ENCODE data around the gene TBC1D14.

TBC1D14 gene

GRCh38 chr4:6945052-6945409, 35.4 kb downstream of the TBC1D14 start:
- DNase-seq (ENCODE audit: low read depth, low spot score) = no peak

- no peak for DNase-seq (ENCODE audit: low read depth, low spot score)
Measured at GRCh38 chr4:6946497-6946896, 36.9 kb downstream of the TBC1D14 start.

GRCh38 chr4:6948134-6948460, 38.5 kb downstream of the TBC1D14 start:
- DNase-seq (ENCODE audit: low read depth, low spot score) = no peak

DNA sequence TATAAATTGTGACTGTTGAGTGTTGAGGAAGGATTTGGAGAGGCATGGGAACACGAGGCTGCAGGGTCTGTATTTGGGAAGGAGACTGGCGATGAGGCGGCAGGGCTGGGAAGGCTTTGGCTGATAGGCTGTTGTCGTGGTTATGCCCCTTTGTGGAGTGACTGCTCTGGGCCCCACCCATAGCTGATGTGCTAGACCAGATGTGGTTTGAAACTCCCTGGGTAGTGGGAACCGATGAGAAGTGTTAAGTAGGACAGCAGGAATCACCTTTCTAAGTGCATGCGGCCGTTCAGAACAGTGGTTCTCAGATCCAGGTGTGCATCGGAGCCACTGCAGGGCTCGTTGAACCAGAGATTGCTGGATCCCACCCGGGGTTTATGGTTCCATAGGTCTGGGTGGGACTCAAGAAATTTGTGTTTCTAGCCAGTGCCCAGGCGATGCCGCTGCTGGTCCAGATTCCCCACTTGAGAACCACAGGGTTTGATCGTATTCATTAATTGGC, 42.3 kb downstream of the TBC1D14 start:
- DNase-seq (ENCODE audit: low read depth, low spot score) = no peak

DNA sequence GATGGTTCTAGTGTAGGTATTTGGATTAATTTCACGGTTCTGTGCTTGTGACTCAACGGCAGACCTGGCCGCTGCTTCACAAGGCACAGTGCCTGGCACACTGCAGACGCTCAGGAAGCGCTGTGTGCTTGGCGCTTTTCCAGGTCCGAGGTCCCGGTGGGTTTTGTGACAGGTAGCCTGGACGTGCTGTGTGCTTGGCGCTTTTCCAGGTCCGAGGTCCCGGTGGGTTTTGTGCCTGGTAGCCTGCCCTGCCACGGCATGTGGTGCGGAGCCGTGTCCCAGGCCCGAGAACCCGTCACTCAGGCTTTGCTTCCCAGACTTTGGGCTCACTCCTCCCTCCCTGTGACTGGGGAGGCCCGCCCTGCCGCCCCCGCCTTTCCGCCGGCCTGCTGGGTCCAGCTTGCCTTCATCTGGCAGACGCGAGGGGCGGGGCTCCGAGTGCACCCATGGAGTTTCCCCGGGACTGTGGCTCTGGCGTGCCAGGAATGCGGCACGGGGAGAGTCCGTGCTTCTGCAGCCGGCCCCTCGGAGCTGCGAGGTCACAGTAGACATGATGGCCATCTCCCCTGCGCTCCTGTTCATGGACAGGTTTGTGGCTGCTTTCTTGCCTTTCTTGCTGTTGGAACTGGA, 44.2 kb downstream of the TBC1D14 start:
- no peak for DNase-seq (ENCODE audit: low read depth, low spot score)

- no peak for DNase-seq (ENCODE audit: low read depth, low spot score)
Measured at GRCh38 chr4:6955261-6955911, 45.8 kb downstream of the TBC1D14 start.

- no peak for DNase-seq (ENCODE audit: low read depth, low spot score)
Measured at GRCh38 chr4:6956087-6956433, 46.4 kb downstream of the TBC1D14 start.

DNA sequence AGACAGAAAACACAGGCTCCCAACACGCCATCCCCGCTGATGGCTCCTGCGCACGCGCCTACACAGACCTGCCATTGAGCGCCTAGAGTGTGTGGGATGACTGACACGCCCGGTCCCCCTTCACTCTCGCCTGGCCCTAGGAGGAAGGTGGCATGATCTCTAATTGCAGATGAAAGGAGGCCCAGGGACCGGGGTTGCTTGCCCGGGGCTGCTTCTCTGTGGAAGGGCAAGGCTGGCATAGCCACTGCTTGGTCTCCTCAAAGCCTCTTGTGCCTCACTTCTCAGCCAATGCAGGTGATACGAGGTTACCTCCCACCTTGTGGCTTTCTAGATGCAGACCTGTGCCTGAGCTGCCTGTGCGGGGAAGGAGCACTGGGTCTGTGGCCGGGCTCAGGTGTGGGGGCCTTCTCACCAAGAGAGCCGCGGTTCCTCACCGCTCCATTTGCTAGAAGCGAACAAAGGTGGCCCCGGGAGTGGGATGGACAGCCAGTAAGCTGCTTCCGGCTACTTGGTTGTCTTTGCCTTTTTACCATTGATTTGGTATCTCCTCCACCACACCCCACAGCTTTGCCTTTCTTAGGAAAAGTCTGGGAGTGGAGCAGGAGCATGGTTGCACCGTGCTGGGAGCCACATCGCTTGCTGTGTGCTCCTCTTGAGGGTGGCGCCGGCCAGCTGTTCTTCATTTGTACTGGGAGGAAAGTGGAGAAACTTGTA, 47.0 kb downstream of the TBC1D14 start:
- DNase-seq (ENCODE audit: low read depth, low spot score) = no peak

- DNase-seq (ENCODE audit: low read depth, low spot score) = no peak
Measured at GRCh38 chr4:6957148-6957520, 47.5 kb downstream of the TBC1D14 start.

GRCh38 chr4:6957994-6958393, 48.4 kb downstream of the TBC1D14 start:
- no peak for DNase-seq (ENCODE audit: low read depth, low spot score)

DNA sequence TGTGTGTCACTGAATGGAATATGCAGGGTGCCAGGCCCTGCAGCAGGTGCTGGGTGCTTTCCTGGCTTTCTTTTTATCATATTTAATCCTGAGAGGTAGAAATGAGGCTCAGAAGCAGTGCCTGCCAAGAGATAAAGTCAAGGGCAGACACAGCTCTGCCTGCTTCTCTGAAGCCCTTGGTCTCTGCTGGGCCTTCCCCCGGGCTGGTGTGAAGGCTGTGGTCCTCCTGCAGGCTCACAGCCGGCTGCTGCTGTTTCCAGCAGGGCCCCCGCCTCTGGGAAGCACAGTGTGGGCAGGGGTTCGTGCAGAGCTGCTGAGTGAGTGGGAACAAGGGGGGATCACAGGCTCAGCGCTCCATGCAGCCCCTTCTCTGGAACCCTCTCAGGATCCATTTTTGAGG, 49.6 kb downstream of the TBC1D14 start:
- no peak for DNase-seq (ENCODE audit: low read depth, low spot score)

DNA sequence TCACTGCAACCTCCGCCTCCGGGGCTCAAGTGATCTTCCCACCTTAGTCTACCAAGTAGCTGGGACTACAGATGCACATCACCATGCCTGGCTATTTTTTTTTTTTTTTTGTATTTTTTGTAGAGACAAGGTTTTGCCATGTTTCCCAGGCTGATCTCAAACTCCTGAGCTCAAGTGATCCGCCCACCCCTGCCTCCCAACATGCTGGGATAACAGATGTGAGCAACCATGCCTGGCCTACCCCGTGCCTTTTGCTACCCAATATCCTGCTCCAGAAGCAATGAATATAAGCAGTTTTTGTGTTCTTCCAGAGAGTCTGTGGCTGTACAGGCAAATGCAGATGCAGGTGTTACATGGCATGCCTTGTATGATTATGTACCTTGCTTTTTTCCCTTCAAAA, 50.5 kb downstream of the TBC1D14 start:
- DNase-seq (ENCODE audit: low read depth, low spot score) = no peak

DNA sequence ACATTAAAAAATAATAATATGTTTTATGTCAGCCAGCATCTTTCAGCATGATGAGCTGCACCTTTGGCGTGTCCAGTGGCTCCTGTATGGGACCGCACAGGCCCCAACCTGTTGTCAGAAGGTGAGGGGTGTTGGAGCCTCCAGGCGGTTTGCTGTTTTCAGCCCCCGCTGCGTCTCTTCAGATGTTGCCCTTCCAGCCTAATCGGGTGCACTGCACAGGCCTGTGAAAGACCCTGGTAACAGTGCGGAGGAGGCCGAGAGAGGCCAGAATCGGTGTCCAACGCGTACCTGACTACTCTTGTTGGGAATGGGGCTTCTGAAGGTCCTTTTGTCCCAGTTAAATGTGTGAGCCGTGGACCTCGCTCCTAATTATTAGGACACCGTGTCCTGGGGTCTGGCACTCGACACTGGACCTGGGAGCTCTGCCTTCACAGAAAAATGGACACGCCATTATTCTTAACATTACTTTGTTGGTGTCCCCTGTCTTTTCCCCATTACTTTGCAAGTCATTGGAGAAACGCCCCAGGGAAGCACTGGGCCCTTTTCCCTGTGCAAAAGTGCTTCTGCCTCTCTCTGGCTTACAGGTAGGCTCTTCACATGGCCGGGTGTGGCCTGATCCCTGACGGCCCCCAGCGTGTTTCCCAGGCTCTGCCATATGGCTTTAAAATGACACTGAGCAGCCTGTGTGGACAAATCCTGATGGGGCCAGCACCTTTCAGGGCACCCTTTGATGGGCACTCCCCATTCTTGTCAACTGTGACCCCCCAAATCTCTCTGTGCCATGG, 51.2 kb downstream of the TBC1D14 start:
- no peak for DNase-seq (ENCODE audit: low read depth, low spot score)

DNA sequence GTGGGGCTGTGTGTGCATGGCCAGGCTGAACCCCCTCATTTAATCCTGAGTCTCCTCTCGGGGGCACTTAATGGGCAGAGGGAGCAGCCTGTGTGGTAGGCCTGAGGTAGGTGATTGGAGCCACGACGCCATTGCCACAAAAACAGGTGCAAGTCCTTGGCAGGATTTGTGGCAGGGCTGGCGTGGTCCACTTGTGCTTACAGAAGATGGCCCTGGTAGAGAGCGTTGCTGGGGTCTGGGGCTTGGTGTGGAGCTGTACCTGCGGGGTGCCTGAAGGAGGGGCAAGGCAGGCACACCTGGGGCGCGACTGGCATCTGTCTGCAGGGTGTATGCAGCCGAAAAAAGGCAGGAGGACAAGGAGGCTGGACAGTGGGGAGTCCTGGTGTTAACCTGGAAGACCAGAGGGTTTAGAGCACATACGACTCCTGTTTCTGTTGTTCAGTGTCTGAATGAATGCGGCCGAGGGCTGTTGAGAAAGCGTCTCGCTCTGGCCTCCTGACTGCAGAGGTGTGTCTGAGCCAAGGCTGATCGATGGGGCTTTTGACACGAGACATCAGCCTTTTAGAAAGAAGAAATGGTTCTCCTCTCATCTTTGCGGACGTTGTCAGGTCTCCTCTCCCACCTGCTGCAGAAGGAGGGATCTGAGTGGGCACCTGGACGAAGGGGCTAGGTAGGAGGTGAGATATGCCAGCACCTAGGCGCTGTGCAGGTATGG, 52.0 kb downstream of the TBC1D14 start:
- no peak for DNase-seq (ENCODE audit: low read depth, low spot score)

DNA sequence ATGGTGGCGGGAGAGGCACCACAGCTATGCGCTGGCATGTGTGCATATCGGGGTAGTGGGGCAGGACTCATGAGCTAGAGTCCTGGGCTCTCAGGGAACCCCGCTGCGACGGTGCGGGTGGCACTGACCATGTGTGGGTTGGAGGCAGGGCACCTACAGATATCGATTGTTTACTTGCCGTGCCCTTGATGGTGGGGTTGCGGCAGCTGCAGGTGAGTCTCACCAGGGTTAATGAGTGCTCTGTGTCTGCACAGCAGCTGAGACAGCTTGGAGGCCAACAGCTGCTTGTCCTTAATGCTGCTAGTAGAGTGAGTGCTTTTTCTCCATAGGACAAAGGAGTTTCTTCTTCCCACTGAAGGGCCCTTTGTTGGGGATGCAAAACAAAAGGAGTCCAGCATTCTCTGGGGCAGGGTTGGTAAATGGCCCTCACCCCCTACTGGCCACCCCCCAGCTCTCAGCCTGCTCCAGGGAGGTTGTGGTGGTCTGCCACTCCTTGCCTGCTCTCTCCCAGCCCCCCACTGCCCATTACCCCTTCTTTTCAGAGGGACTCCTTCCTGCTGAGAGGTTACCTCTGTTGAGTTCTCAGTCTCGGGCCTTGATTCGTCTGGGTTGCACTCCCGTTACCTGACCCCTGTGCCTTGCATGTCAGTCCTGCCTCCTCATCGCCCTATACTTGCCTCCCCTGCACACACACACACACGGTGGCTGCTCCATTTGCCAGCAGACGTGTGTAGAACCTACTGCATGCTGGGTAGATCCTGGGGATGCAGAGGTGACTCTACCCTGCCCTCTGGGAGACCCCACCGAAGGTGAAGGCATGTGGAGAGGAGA, 52.8 kb downstream of the TBC1D14 start:
- DNase-seq (ENCODE audit: low read depth, low spot score) = no peak

DNA sequence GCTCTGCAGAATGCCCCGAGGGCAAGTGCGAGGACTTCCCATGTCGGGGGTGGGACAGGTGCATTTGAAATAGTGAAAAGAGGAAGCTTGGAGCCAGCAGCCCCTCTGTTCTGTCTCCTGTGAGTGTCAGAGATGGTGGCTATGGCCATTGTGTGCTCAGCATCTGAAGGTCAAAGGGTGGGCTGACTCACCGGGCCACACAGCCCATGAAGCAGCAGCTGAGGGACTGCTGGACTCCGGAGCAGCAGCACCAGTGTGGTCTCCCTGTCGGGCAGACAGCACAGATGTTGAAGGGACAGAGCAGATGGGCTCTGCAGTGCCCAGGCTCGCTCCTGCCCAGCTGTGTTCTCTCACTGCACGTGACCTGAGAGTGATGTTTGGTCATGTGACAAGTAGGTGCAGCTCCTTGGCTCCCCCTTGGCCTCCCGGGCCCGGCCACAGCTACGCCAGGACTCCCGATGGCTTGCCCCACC, 53.5 kb downstream of the TBC1D14 start:
- DNase-seq (ENCODE audit: low read depth, low spot score) = no peak

DNA sequence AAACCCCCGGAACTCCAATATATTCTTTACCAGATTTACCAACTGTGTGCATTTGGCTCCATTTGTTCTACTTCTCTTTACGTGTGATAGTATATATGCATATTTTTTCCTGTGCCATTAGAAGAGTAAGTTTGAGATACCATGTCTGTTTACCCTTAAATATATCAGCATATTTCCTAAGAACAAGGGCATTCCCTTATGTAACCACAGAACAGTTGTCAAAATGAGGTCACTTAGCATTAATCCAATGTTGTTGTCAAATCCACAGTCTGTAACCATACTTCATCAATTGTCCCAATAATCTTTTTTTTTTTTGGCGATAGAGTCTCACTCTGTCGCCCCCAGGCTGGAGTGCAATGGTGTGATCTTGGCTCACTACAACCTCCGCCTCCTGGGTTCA, 55.2 kb downstream of the TBC1D14 start:
- DNase-seq (ENCODE audit: low read depth, low spot score) = no peak

DNA sequence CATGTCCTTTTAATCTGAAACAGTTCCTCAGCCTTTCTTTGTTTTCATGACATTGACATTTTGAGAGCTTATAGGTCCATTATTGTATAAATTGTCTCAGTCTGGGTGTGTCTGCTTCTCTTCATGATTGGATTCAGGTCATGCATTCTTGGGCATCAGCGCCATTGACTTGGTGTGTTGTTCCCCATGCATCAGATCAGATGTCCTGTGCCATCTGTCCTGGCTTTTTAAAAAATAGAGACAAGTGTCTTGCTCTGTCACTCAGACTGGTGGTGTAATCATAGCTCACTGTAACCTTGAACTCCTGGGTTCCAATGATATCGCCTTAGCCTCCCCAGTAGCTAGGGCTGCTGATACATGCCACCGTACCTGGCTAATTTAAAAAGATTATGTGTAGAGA, 55.7 kb downstream of the TBC1D14 start:
- no peak for DNase-seq (ENCODE audit: low read depth, low spot score)

GRCh38 chr4:6967846-6968340, 58.3 kb downstream of the TBC1D14 start:
- DNase-seq (ENCODE audit: low read depth, low spot score) = no peak

GRCh38 chr4:6968496-6968895, 58.9 kb downstream of the TBC1D14 start:
- no peak for DNase-seq (ENCODE audit: low read depth, low spot score)
